Measurements from ENCODE around the gene MYH7B.

Gene MYH7B

GRCh38 chr20:34978092-34978744 is 22.6 kb downstream of the MYH7B start:
- no peak for DNase-seq

- no peak for DNase-seq
Observed at GRCh38 chr20:34979366-34980153, 23.9 kb downstream of the MYH7B start.

GRCh38 chr20:34980543-34981233 is 25.0 kb downstream of the MYH7B start:
- DNase-seq, result peak; percentile 38

DNA sequence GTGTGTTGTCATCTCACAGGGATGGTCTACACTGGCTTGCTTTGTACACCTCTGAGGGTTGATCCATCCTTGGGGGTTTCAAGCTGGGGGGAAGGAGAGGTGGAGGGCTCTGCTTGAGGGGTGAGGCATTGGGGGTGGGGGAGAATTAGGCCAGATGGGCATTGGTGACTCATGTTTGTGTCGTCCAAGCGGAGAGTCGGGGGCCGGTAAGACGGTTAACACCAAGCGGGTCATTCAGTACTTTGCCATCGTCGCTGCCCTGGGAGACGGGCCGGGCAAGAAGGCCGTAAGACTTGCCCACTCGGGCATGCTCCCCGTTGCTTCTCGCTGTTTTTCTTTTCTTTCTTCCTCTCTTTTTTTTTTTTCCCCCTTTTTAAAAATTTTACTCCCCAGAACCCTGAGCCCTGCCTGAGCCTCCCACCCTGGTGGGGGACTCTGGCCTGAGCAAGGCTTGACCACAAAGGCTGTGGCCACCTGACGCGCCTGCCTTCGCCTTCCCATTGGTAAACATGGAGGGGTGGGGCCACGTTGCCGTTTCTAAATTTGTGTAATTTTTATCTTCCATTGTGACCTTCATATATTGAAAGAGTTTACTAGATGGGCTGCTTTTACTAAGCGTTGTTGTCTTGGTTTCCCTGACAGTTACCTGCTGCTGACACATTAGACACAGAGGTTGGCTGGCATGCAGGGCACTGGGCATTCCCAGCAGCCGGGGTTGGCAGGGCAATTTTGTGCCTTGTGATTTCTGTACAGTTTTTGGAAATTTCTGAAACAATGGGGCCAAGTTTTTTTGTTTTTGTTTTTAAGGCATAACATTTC is 26.8 kb downstream of the MYH7B start:
- no peak for DNase-seq

DNA sequence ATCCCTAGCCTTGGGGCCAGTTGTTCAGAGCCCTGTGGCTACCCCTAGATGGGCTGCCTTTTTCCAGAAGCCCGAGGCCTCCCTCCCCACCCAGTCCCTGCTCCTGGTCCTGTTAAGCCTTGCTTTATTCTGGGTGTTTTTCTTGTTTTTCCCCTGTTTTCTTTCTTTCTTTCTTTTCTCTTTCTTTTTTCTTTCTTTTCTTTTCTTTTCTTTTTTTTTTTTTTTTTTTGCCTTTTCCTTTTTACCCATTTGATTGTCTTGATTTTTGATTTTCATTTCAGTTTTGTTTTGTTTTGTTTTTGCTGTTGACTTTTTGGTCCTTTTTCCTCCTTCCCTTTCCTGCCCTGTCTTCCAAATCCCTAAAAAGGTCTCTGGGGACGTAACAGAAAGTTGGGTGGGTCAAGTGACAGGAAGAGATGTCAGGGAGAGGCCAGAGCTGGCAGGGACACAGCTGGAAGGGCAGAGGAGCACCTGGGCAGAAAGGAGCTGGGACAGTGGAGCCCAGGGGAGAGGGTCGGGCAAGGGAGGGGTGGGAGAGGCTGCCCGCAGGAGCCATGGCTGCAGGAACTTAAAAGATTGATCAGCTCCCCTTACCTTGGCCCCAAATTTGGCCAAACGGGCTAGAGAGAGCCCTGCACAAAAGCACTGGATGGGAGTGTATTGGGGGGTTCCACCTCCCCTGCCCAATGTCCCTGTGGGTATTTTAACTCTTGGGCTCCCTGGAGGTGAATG is 27.6 kb downstream of the MYH7B start:
- DNase-seq, result no peak

GRCh38 chr20:34983995-34984735 is 28.5 kb downstream of the MYH7B start:
- no peak for DNase-seq

GRCh38 chr20:34984756-34985261 is 29.1 kb downstream of the MYH7B start:
- no peak for DNase-seq

DNA sequence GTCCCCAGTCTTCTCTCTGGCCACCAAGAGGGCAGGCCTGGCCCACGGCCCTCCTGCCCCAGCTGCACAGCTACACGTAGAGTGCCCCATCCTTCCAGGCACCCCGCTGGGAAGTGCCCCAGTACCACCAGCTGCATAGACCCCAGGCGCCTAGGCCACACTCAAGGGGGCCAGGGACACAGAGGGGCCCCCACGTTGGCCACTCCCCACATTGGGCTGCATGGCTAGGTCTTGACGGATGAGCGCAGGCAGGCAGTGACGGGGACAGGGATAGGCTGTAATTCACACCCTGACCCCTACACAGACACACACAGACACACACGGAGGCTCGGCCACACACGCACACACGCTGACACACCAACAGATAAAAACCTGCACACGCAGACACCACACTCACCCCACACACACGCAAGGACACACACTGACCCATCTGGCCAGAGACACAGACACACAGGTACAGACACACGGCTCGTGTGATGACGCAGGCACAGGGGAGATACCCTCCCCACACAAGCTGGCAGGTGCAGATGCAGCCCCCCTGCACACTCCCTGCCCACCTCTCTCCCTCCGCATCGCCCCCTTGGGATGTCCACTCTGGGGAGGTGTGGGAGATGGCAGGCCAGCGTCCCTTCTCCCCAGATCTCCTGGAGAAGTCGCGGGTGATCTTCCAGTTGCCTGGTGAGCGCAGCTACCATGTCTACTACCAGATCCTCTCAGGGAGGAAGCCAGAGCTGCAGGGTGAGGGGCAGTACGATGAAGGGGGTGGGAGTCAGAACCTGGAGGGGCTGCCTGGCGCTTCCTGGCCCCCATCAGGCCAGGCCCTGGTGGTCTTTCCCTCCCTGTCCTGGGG is 30.0 kb downstream of the MYH7B start:
- DNase-seq, result no peak

GRCh38 chr20:34986311-34987287 is 30.9 kb downstream of the MYH7B start:
- DNase-seq, result no peak

DNA sequence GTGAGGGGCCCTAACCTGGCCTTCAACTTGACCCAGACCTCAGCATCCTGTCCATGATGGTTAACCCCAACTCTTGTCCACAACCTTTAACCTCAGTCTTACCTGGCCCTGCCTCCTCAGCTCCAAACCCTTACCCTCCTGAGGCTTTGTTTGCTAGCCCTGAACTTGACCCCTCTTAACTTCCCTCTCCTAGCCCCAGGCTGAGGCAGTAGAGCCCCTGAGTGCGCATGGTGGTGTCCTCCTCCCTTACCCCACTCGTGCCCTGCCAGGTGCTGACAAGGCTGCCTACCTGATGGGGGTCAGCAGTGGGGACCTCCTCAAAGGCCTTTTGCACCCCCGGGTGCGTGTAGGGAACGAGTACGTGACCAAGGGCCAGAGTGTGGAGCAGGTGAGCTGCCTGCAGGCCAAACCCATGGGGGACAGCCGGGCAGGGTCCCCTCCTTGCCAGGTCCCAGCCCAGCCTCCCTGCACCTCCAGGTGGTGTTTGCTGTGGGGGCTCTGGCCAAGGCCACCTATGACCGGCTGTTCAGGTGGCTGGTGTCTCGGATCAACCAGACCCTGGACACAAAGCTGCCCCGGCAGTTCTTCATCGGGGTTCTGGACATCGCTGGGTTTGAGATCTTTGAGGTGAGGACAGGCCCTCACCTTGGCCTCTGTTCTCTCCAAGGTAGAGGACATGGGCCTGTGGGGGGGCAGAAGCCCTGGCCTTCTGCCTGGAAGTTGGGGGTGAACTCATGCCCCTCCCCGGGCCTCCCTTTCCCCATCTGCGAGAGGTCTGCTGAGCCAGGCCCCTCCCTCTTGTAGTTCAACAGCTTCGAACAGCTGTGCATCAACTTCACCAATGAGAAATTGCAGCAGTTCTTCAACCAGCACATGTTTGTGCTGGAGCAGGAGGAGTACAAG is 31.9 kb downstream of the MYH7B start:
- DNase-seq, result no peak

GRCh38 chr20:34988191-34988540 is 32.5 kb downstream of the MYH7B start:
- no peak for DNase-seq

GRCh38 chr20:34989118-34989517 is 33.5 kb downstream of the MYH7B start:
- no peak for DNase-seq

GRCh38 chr20:34989670-34990069 is 34.0 kb downstream of the MYH7B start:
- no peak for DNase-seq

DNA sequence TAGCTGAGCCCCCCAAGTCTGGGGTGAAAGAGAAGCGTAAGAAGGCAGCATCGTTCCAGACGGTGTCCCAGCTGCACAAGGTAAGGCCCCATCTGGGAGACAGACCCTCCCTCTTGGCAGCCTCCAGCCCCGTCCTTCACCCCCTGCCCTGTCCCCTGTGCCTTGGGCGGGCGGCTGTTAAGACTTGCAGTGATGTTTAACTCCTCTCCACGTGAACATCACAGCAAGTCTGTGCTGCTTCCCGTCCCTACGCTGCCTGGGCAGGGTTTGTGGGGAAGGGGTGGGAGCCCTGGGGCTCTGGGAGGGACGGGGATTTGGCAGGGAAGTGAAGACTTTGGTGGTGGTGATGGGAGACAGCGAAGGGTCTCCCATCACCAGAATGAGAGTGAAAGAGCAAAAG is 34.6 kb downstream of the MYH7B start:
- no peak for DNase-seq

- DNase-seq, result no peak
Observed at GRCh38 chr20:34990661-34991214, 35.1 kb downstream of the MYH7B start.

DNA sequence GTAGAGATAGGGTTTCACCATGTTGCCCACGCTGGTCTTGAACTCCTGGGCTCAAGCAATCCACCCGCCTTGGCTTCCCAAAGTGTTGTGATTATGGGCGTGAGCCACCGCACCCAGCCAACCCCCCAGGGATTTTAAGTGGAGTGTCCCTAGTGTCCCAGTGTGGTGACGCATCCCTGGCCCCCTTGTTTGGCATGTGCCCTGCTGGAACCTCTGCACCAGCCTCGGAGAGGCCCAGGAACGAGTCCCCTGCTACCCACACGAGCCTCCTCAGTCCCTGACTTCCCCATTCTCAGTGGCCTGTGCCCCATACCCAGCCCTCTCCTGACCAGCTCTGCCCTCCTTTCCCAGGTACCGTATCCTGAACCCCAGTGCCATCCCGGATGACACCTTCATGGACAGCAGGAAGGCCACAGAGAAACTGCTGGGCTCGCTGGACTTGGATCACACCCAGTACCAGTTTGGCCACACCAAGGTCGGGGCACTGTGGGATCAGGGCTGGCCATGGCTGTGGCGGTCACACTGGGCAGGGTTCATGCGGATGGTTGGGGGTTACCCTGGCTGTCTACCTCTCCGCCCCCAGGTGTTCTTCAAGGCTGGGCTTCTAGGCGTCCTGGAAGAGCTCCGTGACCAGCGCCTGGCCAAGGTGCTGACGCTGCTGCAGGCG is 37.2 kb downstream of the MYH7B start:
- no peak for DNase-seq

DNA sequence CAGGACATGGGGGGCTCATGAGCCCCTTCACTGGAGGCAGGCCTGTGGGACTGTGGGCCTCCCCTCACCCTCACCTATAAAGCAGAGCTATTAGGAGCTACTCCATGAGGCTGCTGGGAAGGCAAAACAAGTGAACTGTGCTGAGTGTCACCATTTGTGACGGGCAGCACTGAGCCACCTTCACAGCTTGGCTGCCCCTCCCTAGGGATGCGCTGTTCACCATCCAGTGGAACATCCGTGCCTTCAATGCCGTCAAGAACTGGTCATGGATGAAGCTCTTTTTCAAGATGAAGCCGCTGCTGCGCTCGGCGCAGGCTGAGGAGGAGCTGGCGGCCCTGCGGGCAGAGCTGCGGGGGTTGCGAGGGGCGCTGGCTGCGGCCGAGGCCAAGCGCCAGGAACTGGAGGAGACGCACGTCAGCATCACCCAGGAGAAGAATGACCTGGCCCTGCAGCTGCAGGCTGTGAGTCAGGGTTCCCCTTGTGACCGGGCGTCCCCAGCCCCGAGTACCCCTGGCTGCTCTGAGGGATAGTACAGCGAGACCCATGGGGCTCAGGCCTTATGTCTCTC is 38.4 kb downstream of the MYH7B start:
- no peak for DNase-seq
